BJ (cell line): ENCODE measurements around the gene C1orf226. TPM values are rescaled to one million over a fixed set of nuclear protein-coding genes. Genes with fewer than 3 reads are reported as not detected.

Experiments
- CTCF ChIA-PET: fragments of 350-600 bp; formaldehyde crosslinking; extraction: SDS; loops from one replicate; lab custom pipeline; 2021; ENCODE audit warnings: antibody characterized with exemption, inconsistent platforms; lab: Yijun Ruan, JAX
- POLR2A ChIA-PET: fragments of 300-600 bp; sonication (Branson Sonifier 250); formaldehyde crosslinking; extraction: SDS; loops from one replicate; lab custom pipeline; 2021; ENCODE audit warnings: antibody characterized with exemption; lab: Charles Lee
- DNase-seq: peaks from one replicate; pipeline ENCODE4 v3.0.0-alpha.2; 2011; ENCODE audit warnings: low read depth
- H3K27me3 ChIP-seq: 2 replicates; pipeline ENCODE4 v1.6.0; 2011; ENCODE audit warnings: low read length; ENCODE audit not compliant: control insufficient read depth, insufficient read depth
- H3K36me3 ChIP-seq: 2 replicates; pipeline ENCODE4 v1.5.1; 2011; ENCODE audit warnings: low read length; ENCODE audit not compliant: control insufficient read depth, insufficient read depth
- H3K4me3 ChIP-seq: 2 replicates; pipeline ENCODE4 v1.5.1; 2011; ENCODE audit warnings: low read depth, mild to moderate bottlenecking, control low read depth, low read length
- CTCF ChIP-seq: IDR thresholded peaks from 2 replicates; pipeline ENCODE4 v1.5.1; 2011; ENCODE audit warnings: low read depth, mild to moderate bottlenecking, control low read depth, inconsistent platforms, low read length, moderate library complexity; ENCODE audit not compliant: insufficient read depth
- polyA plus RNA-seq: library from polyadenylated mRNA; depleted of rRNA; stranded (reverse); fragments of >200 nt; gene quantifications from 2 replicates; pipeline ENCODE4 v1.2.3, GENCODE V29; 2011

Gene C1orf226
- polyA plus RNA-seq, 1 experiment: 1.3 TPM

- H3K4me3 ChIP-seq: no peak overlapping the region
- ChIA-PET CTCF (no interaction called here), POLR2A (no interaction called here)
- H3K36me3 ChIP-seq: no peaks in the 10 kb centered on the region
- H3K27me3 ChIP-seq: no peaks in the 10 kb centered on the region
- no peak for TF ChIP-seq CTCF
- no peak for DNase-seq
These were observed 2.6 kb downstream of the C1orf226 start for GRCh38 chr1:162384116-162384515.

- no peak for TF ChIP-seq CTCF
- Histone ChIP-seq H3K4me3 (no peak overlapping the region), H3K27me3 (no peaks in the 10 kb centered on the region), H3K36me3 (no peaks in the 10 kb centered on the region)
- ChIA-PET POLR2A (no interaction called here), CTCF (interaction anchor here (1.4 kb wide), 1 partner anchor 27 kb away, joined by 5 read pairs; no protein-coding TSS in a partner anchor)
- no peak for DNase-seq
These were observed 3.2 kb downstream of the C1orf226 start for GRCh38 chr1:162384601-162385279.

- no peaks in the 10 kb centered on the region for H3K27me3 ChIP-seq
- no peaks in the 10 kb centered on the region for H3K36me3 ChIP-seq
- no peak for DNase-seq
- no peak for TF ChIP-seq CTCF
- H3K4me3 ChIP-seq: no peak overlapping the region
- CTCF ChIA-PET: interaction anchor here (1.4 kb wide), 1 partner anchor 27 kb away, joined by 5 read pairs; no protein-coding TSS in a partner anchor
- POLR2A ChIA-PET: no interaction called here
These were observed 3.7 kb downstream of the C1orf226 start for GRCh38 chr1:162385280-162385623.

- ChIA-PET CTCF (interaction anchor here (1.4 kb wide), 1 partner anchor 28 kb away, joined by 5 read pairs; no protein-coding TSS in a partner anchor), POLR2A (no interaction called here)
- Histone ChIP-seq H3K36me3 (no peaks in the 10 kb centered on the region), H3K27me3 (0 out of 2 replicates have a peak, but pooled peaks cover 2% of the 10 kb centered on the region), H3K4me3 (no peak overlapping the region)
- DNase-seq: no peak
- no peak for TF ChIP-seq CTCF
These were observed 4.2 kb downstream of the C1orf226 start for GRCh38 chr1:162385702-162386101.

GRCh38 chr1:162386292-162387225 is 5.0 kb downstream of the C1orf226 start:
- ChIA-PET POLR2A (no interaction called here), CTCF (interaction anchor here (0.8 to 1.0 kb wide), 2 partner anchors 9 to 11 kb away, joined by 3 read pairs; no protein-coding TSS in a partner anchor)
- no peak for TF ChIP-seq CTCF
- Histone ChIP-seq H3K4me3 (no peak overlapping the region), H3K36me3 (no peaks in the 10 kb centered on the region), H3K27me3 (peaks cover 5% of the 10 kb centered on the region; the same call in 1 of the 2 replicates)
- DNase-seq: no peak
